Astrocyte (in vitro differentiated cells and primary cell): Measurements from ENCODE around the gene GBP3. TPM values are rescaled to one million over a fixed set of nuclear protein-coding genes. Genes with fewer than 3 reads are reported as not detected.
"Not testable (repeated sequence)": the region's sequence is repeated elsewhere in the genome, so short reads cannot be mapped to it uniquely, and the experiment has no call there.

ENCODE experiments used
- DNase-seq: peaks from one replicate; pipeline ENCODE4 v3.0.0-alpha.2; 2010; ENCODE audit warnings: low read depth
- FAIRE-seq: peaks from 2 replicates; lab custom pipeline; 2011; peaks lifted over from hg19 to GRCh38; lab: Jason Lieb, UNC
- H2AFZ ChIP-seq: 2 replicates; pipeline ENCODE4 v1.6.0; 2012; ENCODE audit warnings: low read depth, low read length, inconsistent platforms
- H3K27ac ChIP-seq: 2 replicates; pipeline ENCODE4 v1.5.1; 2011; ENCODE audit warnings: low read depth, low read length, inconsistent platforms
- H3K27me3 ChIP-seq: 2 replicates; pipeline ENCODE4 v1.6.0; 2011; ENCODE audit warnings: low read length, inconsistent platforms; ENCODE audit not compliant: insufficient read depth
- H3K36me3 ChIP-seq: 2 replicates; pipeline ENCODE4 v1.5.1; 2011; ENCODE audit warnings: low read length, inconsistent platforms; ENCODE audit not compliant: insufficient read depth
- H3K4me1 ChIP-seq: 2 replicates; pipeline ENCODE4 v1.5.1; 2011; ENCODE audit warnings: low read length, inconsistent platforms; ENCODE audit not compliant: insufficient read depth
- H3K4me2 ChIP-seq: 2 replicates; pipeline ENCODE4 v1.6.0; 2012; ENCODE audit warnings: low read length, inconsistent platforms
- H3K4me3 ChIP-seq: 2 replicates; pipeline ENCODE4 v1.5.1; 2011; ENCODE audit warnings: low read depth, mild to moderate bottlenecking, low read length, inconsistent platforms; ENCODE audit not compliant: insufficient read depth
- H3K79me2 ChIP-seq: 2 replicates; pipeline ENCODE4 v1.6.0; 2012; ENCODE audit warnings: mild to moderate bottlenecking, low read length, inconsistent platforms; ENCODE audit not compliant: insufficient read depth
- H3K9ac ChIP-seq: 2 replicates; pipeline ENCODE4 v1.6.0; 2012; ENCODE audit warnings: mild to moderate bottlenecking, low read length, inconsistent platforms
- H3K9me3 ChIP-seq: 2 replicates; pipeline ENCODE4 v1.5.1; 2012; ENCODE audit warnings: low read depth, mild to moderate bottlenecking, low read length, inconsistent platforms; ENCODE audit not compliant: insufficient read depth
- H4K20me1 ChIP-seq: 2 replicates; pipeline ENCODE4 v1.6.0; 2012; ENCODE audit warnings: low read length, inconsistent platforms; ENCODE audit not compliant: insufficient read depth
- H3K27ac Mint-ChIP-seq: one replicate; pipeline ENCODE4 v1.8.0; 2021; ENCODE audit warnings: mild to moderate bottlenecking, mixed read lengths; ENCODE audit not compliant: unreplicated experiment
- H3K27me3 Mint-ChIP-seq: one replicate; pipeline ENCODE4 v1.8.0; 2021; ENCODE audit warnings: low read depth, mixed read lengths; ENCODE audit not compliant: unreplicated experiment
- H3K36me3 Mint-ChIP-seq: one replicate; pipeline ENCODE4 v1.8.0; 2021; ENCODE audit warnings: low read depth, mixed read lengths; ENCODE audit not compliant: unreplicated experiment
- H3K4me1 Mint-ChIP-seq: one replicate; pipeline ENCODE4 v1.8.0; 2021; ENCODE audit warnings: low read depth, mixed read lengths; ENCODE audit not compliant: unreplicated experiment
- H3K4me3 Mint-ChIP-seq: one replicate; pipeline ENCODE4 v1.8.0; 2021; ENCODE audit warnings: mild to moderate bottlenecking, moderate library complexity, mixed read lengths; ENCODE audit not compliant: unreplicated experiment
- H3K9me3 Mint-ChIP-seq: one replicate; pipeline ENCODE4 v1.8.0; 2021; ENCODE audit warnings: mild to moderate bottlenecking, mixed read lengths; ENCODE audit not compliant: unreplicated experiment
- CTCF ChIP-seq: IDR thresholded peaks from 2 replicates; pipeline ENCODE4 v1.5.1; 2011; ENCODE audit warnings: low read depth, mild to moderate bottlenecking, inconsistent platforms, low read length, moderate library complexity; ENCODE audit not compliant: insufficient read depth
- EZH2 ChIP-seq: IDR thresholded peaks from 2 replicates; pipeline ENCODE4 v1.6.1; 2012; ENCODE audit warnings: mild to moderate bottlenecking, low read length, inconsistent platforms; ENCODE audit not compliant: insufficient read depth
- total RNA-seq: library from RNA; stranded (reverse); gene quantifications from 2 replicates; pipeline ENCODE4 v1.2.1, GENCODE V29; 2021

The GBP3 gene
- total RNA-seq, 1 donor from 2014 or later: 30.3 TPM

- H3K27ac ChIP-seq: no peak overlapping the region
- no peaks in the 10 kb centered on the region for H3K9me3 ChIP-seq
- H3K9ac ChIP-seq: no peak overlapping the region
- Mint-ChIP-seq H3K9me3 (peaks cover 18% of the 10 kb centered on the region), H3K4me1 (peaks cover 15% of the 10 kb centered on the region), H3K27me3 (no peaks in the 10 kb centered on the region), H3K4me3 (no peak overlapping the region), H3K27ac (no peak overlapping the region), H3K36me3 (peaks cover 2% of the 10 kb centered on the region)
- no peak overlapping the region for H2AFZ ChIP-seq
- no peaks in the 10 kb centered on the region for H4K20me1 ChIP-seq
- no peak for DNase-seq
- no peak for FAIRE-seq
- no peak overlapping the region for H3K4me2 ChIP-seq
- H3K36me3 ChIP-seq: no peaks in the 10 kb centered on the region
- H3K4me1 ChIP-seq: peaks cover 5% of the 10 kb centered on the region
- no peak for TF ChIP-seq CTCF
- TF ChIP-seq EZH2: no peak
- H3K4me3 ChIP-seq: no peak overlapping the region
- peaks cover 17% of the 10 kb centered on the region for H3K79me2 ChIP-seq
- H3K27me3 ChIP-seq: no peaks in the 10 kb centered on the region
These were observed 3.3 kb upstream of the GBP3 start for GRCh38 chr1:89025928-89026327.

GRCh38 chr1:89023026-89023425 lies 360 bp upstream of the GBP3 start:
- Histone ChIP-seq H4K20me1 (peaks cover 8% of the 10 kb centered on the region), H3K9me3 (no peaks in the 10 kb centered on the region), H2AFZ (peak overlapping the region; percentile 66), H3K4me2 (peak overlapping the region; percentile 89), H3K27me3 (no peaks in the 10 kb centered on the region), H3K36me3 (peaks cover 12% of the 10 kb centered on the region), H3K9ac (peak overlapping the region; percentile 86), H3K79me2 (peaks cover 38% of the 10 kb centered on the region), H3K4me1 (peaks cover 5% of the 10 kb centered on the region), H3K27ac (peak overlapping the region; percentile 83), H3K4me3 (peak overlapping the region; percentile 95)
- no peak for DNase-seq
- H3K4me3 Mint-ChIP-seq: peak overlapping the region; percentile 88
- peaks cover 4% of the 10 kb centered on the region for H3K36me3 Mint-ChIP-seq
- TF ChIP-seq EZH2 (no peak), CTCF (no peak)
- H3K27ac Mint-ChIP-seq: peak overlapping the region; percentile 58
- H3K4me1 Mint-ChIP-seq: peaks cover 13% of the 10 kb centered on the region
- no peaks in the 10 kb centered on the region for H3K27me3 Mint-ChIP-seq
- H3K9me3 Mint-ChIP-seq: peaks cover 7% of the 10 kb centered on the region
- FAIRE-seq: no peak

GRCh38 chr1:89018318-89018717 lies 4.3 kb downstream of the GBP3 start:
- H3K27ac ChIP-seq, H2AFZ ChIP-seq, H3K27me3 Mint-ChIP-seq, H3K9ac ChIP-seq, H3K4me1 ChIP-seq, H3K4me3 ChIP-seq, DNase-seq, FAIRE-seq, H3K4me3 Mint-ChIP-seq, H3K9me3 ChIP-seq, H3K27me3 ChIP-seq, H3K27ac Mint-ChIP-seq, H3K9me3 Mint-ChIP-seq, H3K4me2 ChIP-seq: not testable (repeated sequence)
- Mint-ChIP-seq H3K4me1 (peaks cover 13% of the 10 kb centered on the region), H3K36me3 (peaks cover 17% of the 10 kb centered on the region)
- Histone ChIP-seq H3K36me3 (peaks cover 34% of the 10 kb centered on the region), H3K79me2 (peaks cover 46% of the 10 kb centered on the region), H4K20me1 (peaks cover 14% of the 10 kb centered on the region)
